ENCODE results near the gene LTBP4.

GRCh38 chr19:40583283-40583682 lies 17.9 kb upstream of the LTBP4 start:
- no peak for TF ChIP-seq POLR2A (IDR thresholded peaks at IDR 0.05; ENCODE audit: low read depth, low read length)
- no peak for TF ChIP-seq POLR2AphosphoS5 (IDR thresholded peaks at IDR 0.05; ENCODE audit: low read depth, low read length)
